Measurements from ENCODE around the gene VCPKMT. TPM values are rescaled to one million over a fixed set of nuclear protein-coding genes. Genes with fewer than 3 reads are reported as not detected.

VCPKMT gene
- total RNA-seq, 4 donors from 2014 or later: 8.1 to 12.5 (median 11.9) TPM

- no peak for DNase-seq (ENCODE audit: low spot score in 2 of 2)
- Histone ChIP-seq H3K9me3 (no peaks in the 10 kb centered on the region), H3K4me3 (no peak overlapping the region), H3K36me3 (no peaks in the 10 kb centered on the region), H3K27me3 (no peaks in the 10 kb centered on the region), H3K4me1 (peaks cover 2% of the 10 kb centered on the region), H3K27ac (no peak overlapping the region)
- WGBS: 46% methylated on average over 2 of the region's 2 CpGs
- TF ChIP-seq POLR2A (IDR thresholded peaks at IDR 0.05) (no peak), CTCF (IDR thresholded peaks at IDR 0.05) (no peak), POLR2AphosphoS5 (IDR thresholded peaks at IDR 0.05) (no peak), EP300 (IDR thresholded peaks at IDR 0.05) (no peak)
Measured at GRCh38 chr14:50088731-50089130, 27.6 kb downstream of the VCPKMT start.

DNA sequence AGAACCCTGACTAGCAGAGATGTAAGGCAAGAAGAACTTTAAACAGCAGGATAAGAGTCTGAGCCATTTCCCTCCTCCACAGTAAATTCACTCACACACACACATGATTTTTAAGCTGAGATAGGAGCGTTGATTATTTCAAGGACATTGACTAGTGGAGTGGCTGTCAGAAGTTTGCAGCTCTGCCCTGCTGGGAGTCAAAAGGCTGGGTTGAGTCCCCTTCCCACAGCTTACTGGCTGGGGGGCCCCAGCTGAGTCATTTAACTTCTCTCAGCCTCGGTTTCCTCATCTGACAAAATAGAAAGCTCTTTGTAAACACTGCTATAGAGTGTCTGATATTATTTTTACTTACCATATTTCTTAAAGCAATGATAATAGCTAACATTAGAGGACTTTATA is 28.3 kb downstream of the VCPKMT start:
- Histone ChIP-seq H3K36me3 (no peaks in the 10 kb centered on the region), H3K9me3 (no peaks in the 10 kb centered on the region), H3K4me1 (peaks cover 7% of the 10 kb centered on the region), H3K27ac (no peak overlapping the region), H3K4me3 (no peak overlapping the region), H3K27me3 (no peaks in the 10 kb centered on the region)
- no peak for TF ChIP-seq CTCF (IDR thresholded peaks at IDR 0.05)
- no peak for TF ChIP-seq POLR2A (IDR thresholded peaks at IDR 0.05)
- TF ChIP-seq POLR2AphosphoS5 (IDR thresholded peaks at IDR 0.05): no peak
- TF ChIP-seq EP300 (IDR thresholded peaks at IDR 0.05): no peak
- WGBS: 89% methylated on average over 2 of the region's 2 CpGs
- no peak for DNase-seq (ENCODE audit: low spot score in 2 of 2)

DNA sequence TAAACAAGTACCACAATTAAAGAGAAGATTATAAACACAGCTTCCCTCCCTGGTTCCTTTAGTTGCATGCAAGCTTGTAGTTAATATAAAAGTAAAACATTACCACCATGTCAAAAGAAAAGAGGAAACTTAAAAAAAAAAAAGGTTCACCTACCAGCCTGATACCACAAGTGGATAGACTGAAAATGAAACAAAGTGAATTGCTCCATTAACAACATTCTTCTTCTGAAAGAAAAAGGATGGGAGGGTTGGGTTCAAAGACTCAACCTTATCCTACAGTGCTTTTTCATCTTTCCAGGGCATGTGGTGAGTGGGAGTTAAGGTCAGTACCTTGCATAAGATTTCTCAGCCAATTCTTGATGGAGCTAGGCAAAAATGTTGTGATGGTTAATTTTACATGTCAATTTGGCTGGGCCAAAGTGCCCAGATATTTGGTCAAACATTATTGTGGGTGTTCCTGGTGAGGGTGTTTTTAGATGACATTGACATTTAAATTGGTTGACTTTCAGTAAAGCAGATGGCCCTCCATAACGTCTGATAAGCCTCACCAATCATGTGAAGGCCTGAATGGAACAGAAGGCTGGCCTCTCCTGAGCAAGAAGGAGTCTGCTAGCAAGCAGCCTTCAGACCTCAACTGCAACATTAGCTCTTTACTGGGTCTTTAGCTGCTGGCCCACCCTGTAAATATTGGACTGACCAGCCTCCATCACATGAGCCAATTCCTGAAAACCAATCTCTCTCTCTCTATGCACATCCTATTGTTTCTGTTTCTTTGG is 28.8 kb downstream of the VCPKMT start:
- Histone ChIP-seq H3K27me3 (no peaks in the 10 kb centered on the region), H3K4me3 (no peak overlapping the region), H3K27ac (no peak overlapping the region), H3K36me3 (no peaks in the 10 kb centered on the region), H3K4me1 (peaks cover 13% of the 10 kb centered on the region), H3K9me3 (no peaks in the 10 kb centered on the region)
- no peak for DNase-seq (ENCODE audit: low spot score in 2 of 2)
- WGBS: 88% methylated on average over 1 of the region's 1 CpG
- TF ChIP-seq CTCF (IDR thresholded peaks at IDR 0.05): no peak
- TF ChIP-seq POLR2A (IDR thresholded peaks at IDR 0.05): no peak
- TF ChIP-seq POLR2AphosphoS5 (IDR thresholded peaks at IDR 0.05): no peak
- TF ChIP-seq EP300 (IDR thresholded peaks at IDR 0.05): no peak

DNA sequence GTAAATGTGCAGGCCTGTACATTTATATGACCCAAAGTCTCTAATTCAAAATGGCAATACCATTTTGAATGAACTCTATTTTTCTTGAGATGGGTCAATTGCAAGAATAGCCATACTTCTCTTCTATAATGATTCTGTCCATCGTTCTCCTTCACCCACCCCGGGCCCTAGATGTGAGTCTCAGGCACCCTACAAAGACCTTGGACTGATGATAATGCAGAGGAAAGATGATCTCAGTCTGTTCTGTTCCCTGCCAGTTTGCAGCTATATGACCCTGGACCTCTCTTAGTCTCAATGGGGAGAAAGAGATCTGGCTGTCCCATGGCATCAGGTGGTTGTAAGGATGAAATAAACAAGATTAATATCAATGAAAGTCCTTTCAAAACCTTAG is 30.1 kb downstream of the VCPKMT start:
- TF ChIP-seq POLR2AphosphoS5 (IDR thresholded peaks at IDR 0.05): no peak
- TF ChIP-seq EP300 (IDR thresholded peaks at IDR 0.05): no peak
- no peak for TF ChIP-seq CTCF (IDR thresholded peaks at IDR 0.05)
- H3K27ac ChIP-seq: no peak overlapping the region
- peaks cover 24% of the 10 kb centered on the region for H3K4me1 ChIP-seq
- no peaks in the 10 kb centered on the region for H3K9me3 ChIP-seq
- no peaks in the 10 kb centered on the region for H3K27me3 ChIP-seq
- no peaks in the 10 kb centered on the region for H3K36me3 ChIP-seq
- 100% methylated on average over 2 of the region's 2 CpGs for WGBS
- H3K4me3 ChIP-seq: no peak overlapping the region
- DNase-seq (ENCODE audit: low spot score in 2 of 2): no peak

DNA sequence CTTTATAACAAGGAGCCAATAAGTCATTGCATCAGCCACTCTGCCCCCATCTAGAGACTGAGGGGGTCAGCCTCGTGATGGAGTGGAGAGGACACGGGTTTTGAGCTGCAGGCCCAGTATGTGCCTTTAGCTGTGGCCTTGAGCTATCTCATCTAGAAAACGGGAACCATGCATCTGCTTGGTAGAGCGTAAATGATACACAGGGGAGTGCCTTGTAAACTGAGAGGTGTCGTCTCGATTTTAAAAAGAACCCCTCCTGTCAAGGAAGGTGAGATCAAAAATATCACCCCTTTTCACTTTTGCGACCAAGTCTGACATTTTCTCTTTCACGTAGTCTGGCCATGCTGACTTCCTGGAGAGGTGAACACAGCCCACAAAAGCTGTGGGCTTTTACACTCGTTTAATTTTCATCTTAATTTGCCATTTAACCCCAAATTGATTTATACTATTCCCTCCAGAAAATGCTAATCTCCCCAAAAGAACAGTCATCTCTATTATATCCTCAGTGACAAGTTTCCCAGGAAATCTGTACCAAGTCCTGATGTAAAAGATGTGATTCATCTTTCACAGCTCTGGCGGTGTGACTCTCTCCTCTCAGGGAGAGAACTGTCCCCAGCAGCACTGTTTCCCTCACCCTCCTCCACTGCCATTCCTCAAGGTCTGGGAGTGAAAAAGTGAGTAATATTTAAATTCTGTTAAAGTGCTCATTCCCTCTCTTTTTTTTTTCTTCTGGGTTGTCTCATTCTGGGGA is 30.6 kb downstream of the VCPKMT start:
- DNase-seq (ENCODE audit: low spot score in 2 of 2): no peak
- no peak for TF ChIP-seq POLR2AphosphoS5 (IDR thresholded peaks at IDR 0.05)
- TF ChIP-seq POLR2A (IDR thresholded peaks at IDR 0.05): no peak
- no peak for TF ChIP-seq EP300 (IDR thresholded peaks at IDR 0.05)
- TF ChIP-seq CTCF (IDR thresholded peaks at IDR 0.05): no peak
- Histone ChIP-seq H3K4me1 (peaks cover 27% of the 10 kb centered on the region), H3K9me3 (no peaks in the 10 kb centered on the region), H3K27me3 (no peaks in the 10 kb centered on the region), H3K4me3 (no peak overlapping the region), H3K36me3 (no peaks in the 10 kb centered on the region), H3K27ac (no peak overlapping the region)
- WGBS: 81% methylated on average over 10 of the region's 10 CpGs

Measured in suprapubic skin (tissue), 4 donors.